DMS 273 treated with DMSO at 0.1 percent for 48 hours (cell line): ENCODE results near the gene KCNJ18.
"Not testable (repeated sequence)": the region's sequence is repeated elsewhere in the genome, so short reads cannot be mapped to it uniquely, and the experiment has no call there.

Experiments
- DNase-seq: peaks from one replicate; lab custom pipeline; 2025; lab: John Stamatoyannopoulos, UW

The KCNJ18 gene

DNA sequence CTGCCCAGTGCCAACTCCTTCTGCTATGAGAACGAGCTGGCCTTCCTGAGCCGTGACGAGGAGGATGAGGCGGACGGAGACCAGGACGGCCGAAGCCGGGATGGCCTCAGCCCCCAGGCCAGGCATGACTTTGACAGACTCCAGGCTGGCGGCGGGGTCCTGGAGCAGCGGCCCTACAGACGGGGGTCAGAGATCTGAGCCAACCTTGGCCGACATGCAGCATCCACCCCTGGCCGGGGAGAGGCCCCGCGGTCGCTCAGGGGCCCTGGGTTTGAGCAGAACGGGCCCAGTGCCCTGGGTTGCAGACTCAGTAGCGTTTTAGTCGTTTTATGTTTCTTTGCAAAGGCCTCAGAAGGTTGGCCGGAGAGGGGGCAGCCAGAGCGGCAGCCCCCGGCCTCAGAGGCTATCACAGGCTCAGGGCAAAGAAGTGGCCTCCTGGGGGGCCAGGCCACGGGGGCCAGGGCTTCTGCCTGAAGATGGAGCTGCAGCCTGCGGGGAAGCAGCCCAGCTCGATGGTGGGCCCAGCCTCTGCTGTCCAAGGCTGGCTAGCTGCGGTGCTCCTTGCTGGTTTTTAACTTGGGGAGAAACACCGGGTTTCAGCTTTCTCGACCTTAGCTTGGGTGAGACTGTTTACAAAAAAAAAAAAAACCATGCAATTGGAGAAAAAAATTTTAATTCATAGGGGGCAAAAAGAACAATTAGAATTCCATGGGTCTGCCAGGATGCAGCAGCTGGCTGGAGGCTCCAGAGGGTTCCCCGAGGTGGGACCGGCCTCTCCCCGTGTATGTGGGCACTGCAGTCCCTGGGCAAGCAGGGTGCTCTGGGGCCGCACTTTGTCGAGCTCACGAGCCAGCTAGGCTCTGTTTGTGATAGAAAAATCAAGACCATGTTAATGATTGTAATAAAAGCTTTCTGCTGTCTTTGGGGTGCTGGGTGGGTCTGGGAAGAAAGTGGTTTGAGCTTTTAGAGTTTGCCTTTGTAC lies 11.9 kb downstream of the KCNJ18 start:
- DNase-seq, result not testable (repeated sequence)

DNA sequence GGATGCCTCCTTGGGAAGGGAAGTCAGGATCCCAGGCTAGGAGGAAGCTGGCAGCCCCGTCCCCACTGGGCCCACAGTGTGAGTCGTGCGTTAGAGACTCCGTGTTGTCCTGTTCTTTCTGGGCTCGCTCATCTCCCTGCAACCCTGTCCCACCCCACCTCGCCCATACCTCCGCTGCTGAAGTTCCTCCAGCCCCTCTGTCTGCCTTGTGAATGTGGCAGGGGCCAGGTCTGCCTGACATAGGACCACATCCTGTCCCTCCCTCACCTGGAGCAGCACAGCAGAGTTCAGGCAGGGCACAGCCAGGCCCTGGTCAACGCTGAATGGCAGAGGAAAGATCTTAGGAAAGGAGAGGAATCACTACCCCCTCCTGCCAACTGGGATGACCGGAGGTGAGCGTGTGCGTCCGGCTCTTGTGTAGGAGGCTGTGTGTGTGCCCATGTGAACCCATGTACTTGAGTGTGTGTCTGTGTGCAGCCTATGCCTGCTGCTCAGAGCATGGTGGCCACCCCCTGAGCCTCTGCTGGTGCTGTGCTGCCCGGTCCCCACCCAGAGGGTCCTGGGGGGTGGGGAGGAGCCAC lies 12.8 kb downstream of the KCNJ18 start:
- no peak for DNase-seq

- not testable (repeated sequence) for DNase-seq
These were observed 13.4 kb downstream of the KCNJ18 start for GRCh38 chr17:21705746-21706145.

DNA sequence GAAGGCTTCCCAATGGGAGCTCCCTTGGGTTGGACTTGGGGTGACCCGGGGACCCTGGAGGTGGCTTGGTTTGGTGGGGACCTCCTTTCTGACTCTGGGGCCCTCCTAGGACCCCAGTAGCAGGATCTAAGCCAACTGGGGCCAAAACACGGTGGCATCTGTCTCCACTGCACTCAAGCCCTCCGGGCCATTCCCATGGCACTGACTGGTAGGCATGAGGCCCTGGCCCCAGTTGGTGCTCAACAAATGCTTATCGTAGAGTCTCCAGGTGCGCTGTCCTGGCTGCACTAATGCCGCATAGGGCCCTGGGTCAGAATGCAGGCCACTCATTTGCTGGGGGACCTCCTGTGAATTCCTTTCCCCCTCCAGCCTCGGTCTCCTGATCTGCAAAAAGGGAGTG lies 14.2 kb downstream of the KCNJ18 start:
- not testable (repeated sequence) for DNase-seq

GRCh38 chr17:21707131-21707530 lies 14.8 kb downstream of the KCNJ18 start:
- DNase-seq, result not testable (repeated sequence)

DNA sequence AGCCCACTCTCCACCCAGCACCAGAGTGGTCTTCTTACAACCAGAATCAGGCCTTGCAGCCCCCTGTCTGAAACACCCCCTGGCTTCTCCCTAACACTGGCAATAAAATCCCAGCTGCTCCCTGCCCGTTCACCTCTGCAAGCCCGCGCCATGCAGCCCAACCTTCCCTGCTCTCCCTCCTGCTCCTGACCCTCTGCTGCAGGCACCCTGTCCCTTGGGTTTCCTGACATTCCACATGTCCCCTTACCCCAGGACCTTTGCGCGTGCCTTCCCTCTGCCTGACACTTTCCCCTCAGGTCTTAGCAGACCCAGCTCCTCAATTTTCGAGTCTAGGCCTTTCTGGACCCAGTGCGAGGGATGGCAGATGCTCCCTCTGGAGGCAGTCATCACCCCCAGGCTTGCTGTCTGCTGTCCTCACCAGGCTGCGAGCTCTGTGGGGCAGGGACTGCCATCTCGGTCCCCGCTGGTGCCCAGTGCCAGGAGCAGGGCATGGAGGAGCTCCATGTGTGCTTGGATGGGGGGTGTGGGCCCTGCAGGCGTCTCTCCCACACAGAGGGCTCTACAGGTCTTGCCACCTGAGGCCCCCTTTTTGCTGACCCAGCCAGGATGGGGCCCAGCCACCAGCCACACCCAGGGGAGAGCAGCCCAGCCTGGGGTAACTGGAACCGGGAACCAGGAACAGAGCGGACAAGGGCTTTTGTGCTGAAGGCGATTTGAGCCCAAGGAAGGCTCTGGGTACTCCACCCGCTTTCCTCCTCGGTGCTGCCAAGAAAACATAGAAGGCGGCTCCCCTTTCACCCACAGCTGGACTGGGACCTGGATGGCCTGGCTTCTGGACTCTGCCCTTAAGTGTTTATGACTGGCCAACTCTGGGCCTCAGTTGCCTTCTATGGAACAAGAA lies 15.6 kb downstream of the KCNJ18 start:
- DNase-seq, result not testable (repeated sequence)

GRCh38 chr17:21708612-21709535 lies 16.6 kb downstream of the KCNJ18 start:
- DNase-seq, result not testable (repeated sequence)

- not testable (repeated sequence) for DNase-seq
These were observed 17.7 kb downstream of the KCNJ18 start for GRCh38 chr17:21709994-21710393.

DNA sequence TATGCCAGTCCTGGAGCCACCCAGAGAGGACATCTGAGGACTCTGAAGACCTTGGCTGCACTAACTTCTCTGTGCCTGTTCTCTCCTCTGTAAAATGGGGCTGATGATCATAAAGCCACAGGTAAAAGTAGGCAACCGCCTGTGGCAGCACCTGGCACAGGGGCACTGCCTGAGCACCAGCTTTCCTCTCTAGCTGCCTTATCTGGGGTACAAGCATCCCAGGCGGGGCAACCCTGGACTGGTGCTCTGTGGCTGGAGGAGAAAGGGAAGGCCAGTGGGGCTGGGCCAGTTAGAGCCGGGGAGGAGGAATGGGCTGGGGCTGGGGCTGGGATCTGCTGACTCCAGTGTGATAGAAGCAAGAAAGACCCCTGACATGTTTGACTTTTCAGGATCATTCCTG lies 18.2 kb downstream of the KCNJ18 start:
- DNase-seq, result not testable (repeated sequence)

- DNase-seq, result no peak
These were observed 18.9 kb downstream of the KCNJ18 start for GRCh38 chr17:21711182-21711581.

- not testable (repeated sequence) for DNase-seq
These were observed 20.7 kb downstream of the KCNJ18 start for GRCh38 chr17:21713020-21713419.

- not testable (repeated sequence) for DNase-seq
These were observed 21.3 kb downstream of the KCNJ18 start for GRCh38 chr17:21713631-21714030.

- not testable (repeated sequence) for DNase-seq
These were observed 22.4 kb downstream of the KCNJ18 start for GRCh38 chr17:21714676-21715075.

DNA sequence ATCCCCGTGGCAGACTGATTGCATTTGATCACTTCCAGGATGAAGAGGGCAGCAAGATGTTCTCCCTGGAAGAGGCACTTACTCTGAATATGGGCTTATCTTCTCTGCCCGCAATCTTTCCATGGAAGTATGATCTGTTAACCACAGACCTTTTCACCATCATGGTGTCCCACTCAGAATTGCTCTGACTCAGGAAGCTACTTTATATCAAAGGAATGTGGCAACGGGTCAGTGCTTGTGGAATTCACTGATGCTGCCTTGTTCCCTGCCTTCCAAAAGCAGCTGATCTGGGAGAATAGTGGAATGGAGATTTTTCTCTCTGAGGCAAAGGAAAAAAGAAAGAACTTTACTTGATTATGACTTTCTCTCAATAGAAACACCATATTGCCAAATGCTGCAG lies 23.6 kb downstream of the KCNJ18 start:
- DNase-seq, result not testable (repeated sequence)

- not testable (repeated sequence) for DNase-seq
These were observed 26.6 kb downstream of the KCNJ18 start for GRCh38 chr17:21718971-21719370.

DNA sequence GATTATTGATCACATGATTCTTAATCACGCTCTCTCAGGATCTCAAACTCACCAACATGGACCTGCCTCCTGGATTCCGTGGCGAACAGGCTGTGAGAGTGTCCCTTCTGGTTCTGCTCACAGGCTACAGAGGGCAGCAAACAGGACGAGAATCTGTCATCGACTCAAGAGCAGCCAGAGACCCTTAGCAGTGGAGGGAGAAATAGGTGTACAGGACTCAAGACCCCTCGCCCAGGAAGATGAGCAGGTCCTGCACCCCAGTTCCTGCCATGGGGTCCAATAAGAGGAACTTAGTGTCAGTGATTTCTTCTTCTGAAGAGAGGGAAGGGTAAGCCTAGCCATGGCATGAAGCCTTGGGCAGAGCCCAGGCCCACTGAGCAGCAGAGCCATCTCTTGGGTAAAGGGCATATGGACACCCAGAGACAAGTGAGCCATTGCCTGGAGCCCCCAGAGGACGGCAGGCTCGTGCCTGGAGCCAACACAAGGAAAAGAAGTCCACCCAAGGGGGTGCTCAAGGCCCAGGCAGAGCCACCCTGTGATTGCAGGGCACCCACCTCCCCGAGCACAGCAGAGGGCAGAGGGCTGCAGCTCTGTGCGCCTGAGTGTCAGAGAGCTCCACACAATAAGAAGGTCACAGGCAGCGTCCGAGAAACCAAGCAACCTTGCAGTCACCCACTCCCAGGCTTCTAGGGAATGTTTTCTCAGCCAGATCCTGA lies 27.3 kb downstream of the KCNJ18 start:
- not testable (repeated sequence) for DNase-seq

- DNase-seq, result not testable (repeated sequence)
These were observed 28.2 kb downstream of the KCNJ18 start for GRCh38 chr17:21720566-21720965.

- DNase-seq, result not testable (repeated sequence)
These were observed 29.9 kb downstream of the KCNJ18 start for GRCh38 chr17:21722268-21722667.

DNA sequence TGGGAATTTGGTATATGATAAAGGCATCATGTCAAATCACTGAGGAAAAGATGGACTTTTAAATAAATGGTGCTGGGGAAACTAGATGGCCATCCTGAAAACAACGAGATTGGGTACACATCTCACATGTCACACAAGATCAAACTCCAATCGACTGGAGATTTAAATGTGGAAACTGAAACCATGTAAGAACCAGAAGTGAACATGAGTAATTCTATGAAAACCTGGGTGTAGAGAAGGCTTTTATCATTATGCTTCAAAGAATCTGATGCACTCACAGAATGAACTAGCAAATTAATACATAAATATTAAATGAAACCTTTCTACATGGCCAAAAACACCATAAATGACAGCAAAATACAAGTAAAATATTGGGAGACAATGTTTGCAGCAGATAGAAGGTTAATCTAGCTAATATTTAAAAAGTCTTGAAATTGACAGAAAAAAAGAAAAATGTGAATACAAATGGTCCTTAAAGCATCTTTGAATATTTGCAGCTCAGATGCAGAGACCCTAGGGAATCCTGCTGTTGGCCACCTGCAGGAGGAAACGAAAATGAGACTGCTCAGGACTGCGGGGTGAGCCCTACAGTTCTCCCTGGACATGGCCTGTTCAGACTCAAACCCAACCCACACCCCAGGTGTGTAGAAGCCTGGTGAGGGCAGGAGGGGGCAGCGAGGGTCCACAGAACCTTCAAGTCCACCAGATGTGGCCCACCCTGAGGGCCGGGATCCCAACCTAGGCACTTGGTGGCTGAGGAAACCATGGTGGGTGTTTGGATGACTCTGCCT lies 32.1 kb downstream of the KCNJ18 start:
- not testable (repeated sequence) for DNase-seq
